NOMO-1 treated with dmso at 0.1 percent for 144 hours (cell line): ENCODE results near the gene PRR19.
"Not testable (repeated sequence)": the region's sequence is repeated elsewhere in the genome, so short reads cannot be mapped to it uniquely, and the experiment has no call there.

Experiments
- DNase-seq: peaks from one replicate; lab custom pipeline; 2025; ENCODE audit not compliant: unreplicated experiment; lab: John Stamatoyannopoulos, UW

Gene PRR19

GRCh38 chr19:42324655-42325307 lies 22.8 kb downstream of the PRR19 start:
- no peak for DNase-seq

DNA sequence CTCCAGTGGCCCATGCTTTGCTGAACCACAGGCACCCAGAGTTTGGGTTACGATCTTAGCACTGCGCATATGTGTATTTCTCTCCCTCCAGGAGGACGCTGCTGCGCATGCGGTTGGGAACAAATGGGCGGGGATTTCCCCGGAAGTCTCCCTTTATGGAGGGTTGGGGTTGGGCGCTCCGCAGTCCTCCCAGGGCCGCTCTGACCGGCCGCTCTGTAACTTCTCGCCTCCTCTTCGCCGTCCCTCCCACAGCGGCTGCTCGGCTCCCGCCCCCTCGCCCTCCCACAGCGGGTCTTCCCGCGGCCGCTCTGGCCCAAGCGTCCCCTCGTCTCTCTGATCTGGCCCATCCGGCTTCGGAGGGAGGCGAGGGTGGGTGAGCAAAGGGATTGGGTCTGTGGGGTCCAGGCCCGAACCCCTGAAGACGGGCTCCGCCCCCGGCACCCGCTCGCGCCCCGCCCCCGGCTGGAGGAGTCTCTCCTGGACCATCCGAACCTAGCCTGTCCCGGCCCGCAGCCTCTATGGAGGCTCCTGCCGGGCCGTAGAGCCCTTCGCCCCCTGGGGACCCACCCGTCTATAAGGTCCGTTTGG lies 23.5 kb downstream of the PRR19 start, which contains the start of gene MEGF8:
MEGF8 (plus strand) TSS at position 328 of the 588 bp plus-strand sequence. CDS start 609 bp downstream, outside the sequence.
- DNase-seq: peak; percentile 99

GRCh38 chr19:42325896-42326771 lies 24.2 kb downstream of the PRR19 start:
- DNase-seq: no peak

DNA sequence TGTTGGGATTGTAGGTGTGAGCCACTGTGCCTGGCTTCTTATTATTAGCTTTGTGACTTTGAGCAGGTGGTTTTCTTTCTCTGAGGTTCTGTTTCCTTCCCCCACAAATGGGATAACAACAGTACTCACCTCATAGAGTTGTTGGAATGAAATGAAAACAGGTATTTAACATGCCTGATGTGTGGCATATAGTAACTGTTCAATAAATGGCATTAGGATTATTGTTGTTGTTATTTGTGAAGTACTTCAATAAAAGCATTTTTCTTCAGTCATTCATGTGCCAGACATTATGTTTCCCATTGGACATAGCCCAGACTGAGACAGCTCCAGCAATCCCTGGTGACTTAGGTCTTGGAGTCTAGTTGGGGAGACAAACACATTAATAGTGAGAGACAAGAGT lies 25.0 kb downstream of the PRR19 start:
- DNase-seq: no peak

GRCh38 chr19:42327381-42327780 lies 25.4 kb downstream of the PRR19 start:
- DNase-seq: no peak

DNA sequence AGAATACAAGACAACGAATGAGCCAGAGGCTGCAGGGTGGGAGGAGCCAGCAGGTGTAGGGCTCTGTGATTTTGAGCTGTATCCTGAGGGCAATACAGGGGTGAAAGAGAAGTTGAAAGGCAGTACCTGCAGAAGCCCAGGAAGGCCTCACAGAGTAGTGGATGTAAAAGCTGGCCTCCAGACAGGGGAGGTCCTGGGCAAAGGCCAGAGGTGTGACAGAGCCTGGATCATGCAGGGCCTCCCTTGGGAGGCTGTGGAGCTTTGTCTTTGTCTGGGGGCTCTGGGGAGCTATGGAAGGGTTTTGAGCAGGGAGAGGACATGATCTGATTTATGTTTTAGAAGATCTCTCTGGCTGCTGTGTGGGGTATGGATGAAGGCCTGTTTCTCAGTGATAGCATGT lies 26.2 kb downstream of the PRR19 start:
- no peak for DNase-seq

- DNase-seq: no peak
These were observed 26.9 kb downstream of the PRR19 start for GRCh38 chr19:42328854-42329253.

DNA sequence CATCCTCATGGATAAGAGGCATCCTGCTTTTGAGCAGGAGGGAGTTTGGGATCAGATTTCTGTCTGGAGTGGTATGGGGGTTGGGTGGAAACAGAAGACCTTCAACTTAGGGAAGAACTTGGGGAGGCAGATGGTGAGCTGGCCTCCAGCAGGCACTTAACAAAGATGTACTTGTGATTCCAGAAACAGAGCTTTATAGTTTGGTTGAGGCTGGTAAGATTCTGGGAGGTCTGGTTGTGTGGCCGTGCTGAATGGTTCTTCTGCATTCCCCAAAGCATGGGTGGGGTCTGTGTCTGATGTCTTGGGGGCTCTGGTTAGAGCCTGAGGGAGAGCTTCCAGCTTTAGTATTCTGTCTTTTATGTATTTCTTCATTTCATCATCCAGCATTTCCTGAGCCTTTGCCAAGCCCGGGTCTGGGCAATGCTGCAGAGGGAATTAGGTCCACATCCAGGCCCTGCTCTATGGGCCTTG lies 28.3 kb downstream of the PRR19 start:
- no peak for DNase-seq

DNA sequence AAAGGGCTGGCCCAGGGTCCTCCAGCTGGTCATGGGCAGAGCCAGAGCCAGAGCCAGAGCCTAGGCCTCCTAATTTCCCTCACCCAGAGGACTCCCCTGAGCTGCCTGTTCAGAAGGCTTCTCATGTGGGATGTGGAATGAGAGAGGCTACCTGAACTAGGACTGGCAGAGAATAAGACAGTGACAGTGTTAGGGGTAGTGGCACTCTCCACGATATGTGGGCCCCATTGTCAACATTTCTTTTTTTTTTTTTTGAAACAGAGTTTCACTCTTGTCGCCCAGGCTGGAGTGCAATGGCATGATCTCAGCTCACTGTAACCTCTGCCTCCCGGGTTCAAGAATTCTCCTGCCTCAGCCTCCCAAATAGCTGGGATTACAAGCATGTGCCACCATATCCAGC lies 29.4 kb downstream of the PRR19 start:
- DNase-seq: not testable (repeated sequence)

DNA sequence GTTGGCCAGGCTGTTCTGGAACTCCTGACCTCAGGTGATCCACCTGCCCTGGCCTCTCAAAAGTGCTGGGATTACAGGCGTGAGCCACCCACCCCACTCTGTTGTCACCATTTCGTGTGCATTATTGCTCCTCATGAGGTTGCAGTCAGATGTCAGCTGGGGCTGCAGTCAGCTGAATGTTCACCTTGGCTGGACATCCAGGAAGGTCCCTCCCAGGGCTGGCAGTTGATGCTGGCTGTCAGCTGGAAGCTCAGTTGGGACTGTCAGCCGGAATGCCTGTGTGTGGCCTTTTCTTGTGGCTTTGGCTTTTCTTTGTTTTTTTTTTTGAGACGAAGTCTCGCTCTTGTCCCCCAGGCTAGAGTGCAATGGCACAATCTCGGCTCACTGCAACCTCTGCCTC lies 30.1 kb downstream of the PRR19 start:
- no peak for DNase-seq

- DNase-seq: no peak
These were observed 31.1 kb downstream of the PRR19 start for GRCh38 chr19:42333018-42333417.

GRCh38 chr19:42333975-42334696 lies 32.2 kb downstream of the PRR19 start:
- no peak for DNase-seq

DNA sequence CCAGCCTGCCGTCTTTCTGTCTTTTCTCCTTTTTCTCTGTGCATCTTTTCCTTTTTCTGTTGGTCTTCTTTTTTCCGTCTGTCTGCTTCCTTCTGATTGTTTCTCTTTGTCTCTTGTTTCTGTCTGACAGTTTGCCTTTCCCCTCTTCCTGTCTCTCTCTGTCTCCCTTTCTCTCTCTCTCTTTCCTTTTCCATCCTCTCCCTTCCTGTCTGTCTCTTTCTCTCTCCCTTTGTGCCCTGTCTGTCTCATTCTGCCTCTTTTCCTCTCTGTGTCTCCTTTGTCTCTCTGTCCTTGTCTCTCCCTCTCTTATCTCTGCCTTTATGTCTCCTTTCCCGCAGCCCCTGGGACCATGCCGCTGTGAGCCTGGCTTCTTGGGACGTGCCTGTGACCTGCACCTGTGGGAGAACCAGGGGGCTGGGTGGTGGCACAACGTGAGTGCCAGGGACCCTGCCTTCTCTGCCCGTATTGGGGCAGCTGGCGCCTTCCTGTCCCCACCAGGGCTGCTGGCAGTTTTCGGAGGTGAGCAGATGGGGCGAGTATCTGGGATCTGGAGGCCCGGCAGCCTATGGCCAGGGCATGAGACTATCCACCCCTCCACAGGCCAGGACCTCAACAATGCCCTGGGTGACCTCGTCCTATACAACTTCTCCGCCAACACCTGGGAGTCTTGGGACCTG lies 32.9 kb downstream of the PRR19 start:
- DNase-seq: no peak

DNA sequence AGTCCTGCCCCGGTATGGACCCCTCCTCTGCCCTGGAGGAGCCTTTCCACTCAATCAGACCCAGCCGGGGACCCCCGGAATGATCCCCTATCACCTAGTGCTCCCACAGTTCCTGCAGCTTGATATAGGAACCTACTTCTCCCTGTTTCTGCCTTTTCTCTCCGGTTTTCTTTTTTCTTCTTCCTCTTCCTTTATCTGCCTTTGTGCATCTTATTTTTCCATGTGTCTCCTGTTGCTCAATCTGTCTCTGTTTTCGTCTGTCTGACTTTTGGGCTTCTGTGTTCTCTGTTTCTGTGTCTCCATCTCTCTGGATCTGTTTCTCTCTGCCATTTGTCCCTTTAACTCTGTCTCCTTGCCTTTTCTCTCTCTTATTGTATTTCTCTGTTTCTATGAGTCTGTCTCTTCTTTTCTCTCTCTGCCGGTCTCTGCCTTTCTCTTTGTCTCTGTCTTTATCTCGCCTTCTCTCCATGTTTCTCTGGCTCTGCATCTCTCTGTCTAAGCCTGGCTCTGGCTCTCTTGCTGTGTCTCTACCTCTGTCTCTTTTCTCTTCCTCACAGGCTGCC lies 33.5 kb downstream of the PRR19 start:
- DNase-seq: no peak

GRCh38 chr19:42335971-42336370 lies 34.0 kb downstream of the PRR19 start:
- DNase-seq: no peak

GRCh38 chr19:42339126-42339860 lies 37.4 kb downstream of the PRR19 start:
- DNase-seq: not testable (repeated sequence)

- not testable (repeated sequence) for DNase-seq
These were observed 38.0 kb downstream of the PRR19 start for GRCh38 chr19:42339922-42340321.

DNA sequence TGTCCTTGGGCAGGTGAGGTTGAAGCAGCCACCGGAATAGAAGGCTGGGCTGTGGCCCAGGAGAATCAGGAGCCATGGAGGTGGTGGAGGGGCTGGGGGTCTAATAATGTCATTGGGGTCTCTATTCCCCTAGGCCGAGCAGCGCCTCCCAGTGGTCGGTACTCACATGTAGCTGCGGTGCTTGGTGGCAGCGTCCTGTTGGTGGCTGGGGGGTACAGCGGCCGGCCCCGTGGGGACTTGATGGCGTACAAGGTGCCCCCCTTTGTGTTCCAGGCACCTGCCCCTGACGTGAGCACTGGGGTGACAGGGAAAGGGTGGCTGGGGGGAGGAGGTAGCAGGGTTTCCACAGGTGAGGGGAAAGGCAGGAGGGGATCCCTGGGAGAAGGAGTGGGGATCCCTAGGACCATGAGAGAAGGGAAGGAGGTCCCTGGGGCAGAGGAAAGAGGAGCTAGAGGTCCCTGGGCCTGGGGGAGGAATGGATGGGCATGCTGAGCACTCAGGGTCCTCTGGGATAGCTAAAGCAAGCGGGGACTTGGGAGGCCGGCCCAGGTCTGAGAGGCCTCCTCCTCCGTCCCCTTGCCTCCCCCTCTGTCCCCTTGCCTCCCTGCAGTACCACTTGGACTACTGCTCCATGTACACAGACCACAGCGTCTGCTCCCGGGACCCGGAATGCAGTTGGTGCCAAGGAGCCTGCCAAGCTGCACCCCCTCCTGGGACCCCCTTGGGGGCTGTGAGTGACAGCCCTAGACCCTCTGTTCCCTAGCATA lies 41.6 kb downstream of the PRR19 start:
- DNase-seq: no peak
